H7 (cell line): ENCODE results near the gene USP54. TPM values are rescaled to one million over a fixed set of nuclear protein-coding genes. Genes with fewer than 3 reads are reported as not detected.
"Not testable (repeated sequence)": the region's sequence is repeated elsewhere in the genome, so short reads cannot be mapped to it uniquely, and the experiment has no call there.

Experiments
- DNase-seq: peaks from one replicate; pipeline ENCODE4 v3.0.0; 2012
- H3K27me3 ChIP-seq: 2 replicates; pipeline ENCODE4 v1.6.0; 2011; ENCODE audit warnings: mild to moderate bottlenecking, low read length; ENCODE audit not compliant: control insufficient read depth, insufficient read depth
- H3K36me3 ChIP-seq: replicated peaks from 2 replicates; pipeline ENCODE4 v1.5.1; 2011; ENCODE audit warnings: low read length; ENCODE audit not compliant: control insufficient read depth, insufficient read depth
- H3K4me3 ChIP-seq: 2 replicates; pipeline ENCODE4 v1.5.1; 2011; ENCODE audit warnings: low read depth, mild to moderate bottlenecking, control low read depth, low read length, moderate library complexity; ENCODE audit not compliant: insufficient read depth
- total RNA-seq: library from RNA; depleted of rRNA; stranded (reverse); fragments of >200 nt; shearing (Covaris generic); gene quantifications from 2 replicates; pipeline ENCODE4 v1.2.3, GENCODE V29; 2014

USP54 gene
- total RNA-seq, 1 experiment from 2014 or later = 28.4 TPM

DNA sequence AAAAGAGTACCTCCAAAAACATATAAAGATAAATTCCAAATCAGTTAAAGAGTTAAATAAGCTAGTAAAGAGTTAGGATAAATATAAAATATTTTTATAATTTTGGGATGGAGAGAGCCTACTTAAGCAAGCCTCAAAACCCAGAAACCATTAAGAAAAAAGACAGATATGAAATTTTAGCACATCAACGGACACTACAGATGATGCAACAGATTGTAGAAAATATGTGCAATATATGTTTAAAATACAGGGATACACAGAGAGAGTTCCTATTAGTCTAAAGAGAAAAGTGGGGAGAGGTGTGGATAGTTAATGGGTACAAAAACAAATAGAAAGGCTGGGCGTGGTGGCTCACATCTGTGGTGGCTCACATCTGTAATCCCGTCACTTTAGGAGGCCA is 23.6 kb upstream of the USP54 start:
- Histone ChIP-seq H3K4me3 (no peak overlapping the region), H3K27me3 (no peaks in the 10 kb centered on the region)
- DNase-seq = no peak

DNA sequence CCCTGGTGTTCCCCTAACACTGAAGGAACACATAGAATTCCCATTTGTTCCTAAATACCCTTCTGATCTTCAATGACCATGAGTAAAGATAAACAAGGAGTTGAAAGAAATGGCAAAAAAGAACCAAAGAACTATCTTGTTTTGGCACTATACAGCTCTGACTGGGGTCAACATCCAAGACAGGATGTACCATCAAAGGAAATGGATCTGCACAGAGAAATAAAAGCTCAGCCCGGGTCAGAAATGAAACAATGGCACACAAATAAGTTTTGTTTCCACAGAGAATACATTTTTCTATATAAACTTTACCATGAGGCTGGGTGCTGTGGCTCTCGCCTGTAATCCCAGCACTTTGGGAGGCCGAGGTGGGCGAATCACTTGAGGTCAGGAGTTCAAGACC is 18.0 kb upstream of the USP54 start:
- H3K4me3 ChIP-seq = no peak overlapping the region
- no peaks in the 10 kb centered on the region for H3K36me3 ChIP-seq
- no peaks in the 10 kb centered on the region for H3K27me3 ChIP-seq
- DNase-seq = no peak

More for the DNA sequence above, 23.6 kb upstream of the USP54 start:
- no peaks in the 10 kb centered on the region for H3K36me3 ChIP-seq

DNA sequence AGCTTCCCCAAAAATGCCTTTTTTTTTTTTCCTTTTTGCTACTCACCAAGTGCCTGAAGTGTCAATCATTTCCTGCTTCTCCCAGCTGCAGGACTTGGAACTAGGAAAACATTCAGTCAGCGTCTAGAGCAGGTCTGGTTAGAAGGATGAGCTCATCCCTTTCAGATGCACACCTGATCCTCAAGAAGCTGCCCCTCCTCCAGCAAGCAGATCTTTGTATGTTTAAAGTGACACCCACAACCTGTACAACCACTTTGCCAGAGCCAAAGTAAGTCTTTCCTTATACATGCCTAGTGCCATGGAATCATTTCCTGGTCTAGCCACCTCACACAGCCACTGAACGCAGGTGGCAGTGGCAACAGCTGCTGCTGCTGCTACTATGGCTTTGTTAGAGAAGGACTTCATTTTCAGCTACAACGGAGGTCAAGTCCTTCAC is 10.4 kb upstream of the USP54 start:
- Histone ChIP-seq H3K27me3 (no peaks in the 10 kb centered on the region), H3K4me3 (no peak overlapping the region), H3K36me3 (no peaks in the 10 kb centered on the region)
- DNase-seq = peak; percentile 61

DNA sequence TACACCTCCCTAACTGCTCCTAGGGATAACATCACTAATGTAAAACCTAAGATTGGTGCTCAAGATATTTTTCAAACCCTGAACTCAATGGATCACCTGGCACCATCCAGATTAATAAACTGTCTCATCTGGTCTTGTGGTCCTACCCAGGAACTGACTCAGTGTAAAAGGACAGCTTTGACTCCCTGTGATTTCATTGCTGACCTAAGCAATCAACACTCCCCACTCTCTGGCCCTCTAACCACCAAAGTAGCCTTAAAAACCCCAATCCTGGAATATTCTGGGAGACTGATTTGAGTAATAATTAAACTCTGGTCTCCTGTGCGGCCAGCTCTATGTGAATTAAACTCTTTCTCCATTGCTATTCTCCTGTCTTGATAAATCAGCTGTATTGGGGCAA is 6.2 kb upstream of the USP54 start:
- Histone ChIP-seq H3K27me3 (no peaks in the 10 kb centered on the region), H3K4me3 (no peak overlapping the region), H3K36me3 (no peaks in the 10 kb centered on the region)
- DNase-seq = no peak

DNA sequence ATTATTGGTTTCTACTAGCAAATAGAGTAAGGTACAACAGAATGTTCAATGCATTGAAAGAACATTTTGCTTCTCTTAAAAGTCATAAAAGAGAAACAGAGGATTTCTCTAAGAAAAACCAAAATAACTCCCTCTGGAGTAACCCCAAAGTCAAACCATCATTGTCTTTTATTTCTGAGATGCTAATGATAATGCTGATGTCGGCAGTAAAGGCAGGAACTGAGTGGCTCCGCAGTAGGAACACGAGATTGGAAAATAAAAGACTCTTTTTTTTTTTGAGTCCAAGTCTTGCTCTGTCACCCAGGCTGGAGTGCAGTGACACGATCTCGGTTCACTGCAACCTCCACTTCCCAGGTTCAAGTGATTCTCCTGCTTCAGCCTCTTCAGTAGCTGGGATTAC is 2.7 kb upstream of the USP54 start:
- DNase-seq = no peak
- H3K27me3 ChIP-seq = no peaks in the 10 kb centered on the region
- H3K4me3 ChIP-seq = no peak overlapping the region
- no peaks in the 10 kb centered on the region for H3K36me3 ChIP-seq

DNA sequence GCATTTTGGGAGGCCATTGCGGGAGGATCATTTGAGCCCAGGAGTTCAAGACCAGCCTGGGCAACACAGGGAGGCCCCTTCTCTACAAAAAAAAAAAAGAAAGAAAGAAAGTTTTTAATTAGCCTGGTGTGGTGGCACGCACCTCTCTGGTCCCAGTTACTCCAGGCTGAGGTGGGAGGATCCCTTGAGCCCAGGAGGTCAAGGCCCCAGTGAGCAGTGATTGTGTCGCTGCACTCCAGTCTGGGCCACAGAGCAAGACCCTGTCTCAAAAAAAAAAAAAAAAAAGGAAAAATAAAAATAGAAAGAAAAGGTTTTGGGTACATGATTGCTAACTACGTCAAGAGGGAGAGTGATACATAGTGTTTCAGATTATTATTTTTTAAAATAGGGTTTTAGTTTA is 2.0 kb upstream of the USP54 start:
- Histone ChIP-seq H3K27me3 (no peaks in the 10 kb centered on the region), H3K4me3 (no peak overlapping the region), H3K36me3 (no peaks in the 10 kb centered on the region)
- no peak for DNase-seq

DNA sequence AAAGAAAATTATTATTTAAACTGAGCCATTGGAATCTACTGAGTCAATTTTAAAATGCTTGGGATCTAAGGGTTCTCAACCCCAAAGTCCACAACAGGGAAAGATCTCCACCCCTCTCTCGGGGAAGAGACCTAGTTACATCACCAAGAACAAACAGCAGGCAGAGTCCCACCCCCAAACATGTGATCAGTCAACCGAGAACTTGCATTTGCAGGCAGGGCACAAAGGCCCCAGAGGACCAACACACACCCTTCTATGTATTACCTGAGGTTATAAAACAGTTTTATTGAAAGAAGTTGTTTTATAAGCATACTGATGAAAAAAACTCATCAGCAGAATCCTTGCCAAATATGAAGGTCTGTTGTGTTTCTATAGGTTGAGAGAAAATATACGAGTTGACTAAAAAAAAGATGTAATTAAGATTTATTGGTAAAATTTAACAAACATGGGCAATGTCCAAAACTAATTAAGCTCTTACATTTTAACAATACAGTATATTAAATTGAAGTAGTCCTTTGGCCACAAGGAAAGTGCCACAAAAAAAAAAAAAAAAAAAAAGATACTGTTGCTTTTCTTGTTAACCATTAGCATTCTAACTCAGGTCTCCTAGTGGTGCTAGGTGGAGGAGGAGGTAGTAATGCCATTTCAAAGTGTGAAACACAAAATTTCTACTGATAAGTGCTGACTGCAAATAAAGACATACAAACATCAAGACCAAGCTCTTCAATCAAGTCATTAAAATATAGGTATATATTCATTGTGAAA is 975 bp upstream of the USP54 start:
- H3K27me3 ChIP-seq = no peaks in the 10 kb centered on the region
- H3K4me3 ChIP-seq = no peak overlapping the region
- H3K36me3 ChIP-seq = no peaks in the 10 kb centered on the region
- DNase-seq = peak; percentile 80

DNA sequence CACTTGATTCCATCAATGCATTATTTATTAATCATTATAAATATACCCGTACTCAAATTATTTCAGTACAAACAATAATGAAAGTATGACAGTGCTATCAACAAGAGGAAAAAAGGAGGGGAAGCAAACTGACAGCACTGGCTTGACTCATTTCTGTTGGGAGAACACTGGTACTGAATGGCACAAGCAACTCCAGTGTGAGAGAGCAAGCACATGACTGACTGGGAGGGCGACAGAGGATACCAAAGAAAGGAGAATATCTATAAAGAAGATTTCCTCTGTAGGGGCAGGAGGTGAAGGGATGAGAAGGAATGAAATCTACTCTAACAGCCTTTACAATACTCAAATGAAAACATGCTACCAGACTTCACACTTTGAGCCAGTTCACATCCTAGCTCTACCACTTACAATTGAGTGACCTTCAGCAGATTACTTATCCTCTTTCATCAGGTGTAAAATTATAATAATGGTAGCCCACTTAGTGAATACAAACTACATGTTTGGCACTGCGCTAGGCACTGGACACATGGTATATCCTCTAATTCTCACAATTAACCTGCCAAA is 1.5 kb downstream of the USP54 start:
- no peaks in the 10 kb centered on the region for H3K27me3 ChIP-seq
- DNase-seq = peak; percentile 27
- H3K36me3 ChIP-seq = no peaks in the 10 kb centered on the region
- H3K4me3 ChIP-seq = no peak overlapping the region

DNA sequence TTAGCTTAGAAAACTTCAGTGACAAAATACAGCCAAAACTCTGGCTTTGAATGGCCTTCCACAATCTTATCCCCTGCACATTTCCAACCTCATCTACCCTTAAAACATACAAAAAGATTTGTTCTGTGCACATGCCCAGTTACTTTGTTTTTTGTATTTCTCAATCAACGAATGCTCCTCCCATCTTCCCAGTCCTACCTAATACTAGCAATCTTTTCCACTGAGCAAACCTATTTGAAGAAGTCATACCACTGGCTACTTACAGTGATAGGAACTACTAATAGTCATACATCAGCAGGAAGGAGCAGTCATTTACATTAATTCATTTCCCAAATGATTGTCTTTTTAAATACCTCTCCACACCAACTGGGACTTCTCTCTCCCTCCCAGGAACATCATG is 2.5 kb downstream of the USP54 start:
- Histone ChIP-seq H3K27me3 (no peaks in the 10 kb centered on the region), H3K4me3 (no peak overlapping the region)

DNA sequence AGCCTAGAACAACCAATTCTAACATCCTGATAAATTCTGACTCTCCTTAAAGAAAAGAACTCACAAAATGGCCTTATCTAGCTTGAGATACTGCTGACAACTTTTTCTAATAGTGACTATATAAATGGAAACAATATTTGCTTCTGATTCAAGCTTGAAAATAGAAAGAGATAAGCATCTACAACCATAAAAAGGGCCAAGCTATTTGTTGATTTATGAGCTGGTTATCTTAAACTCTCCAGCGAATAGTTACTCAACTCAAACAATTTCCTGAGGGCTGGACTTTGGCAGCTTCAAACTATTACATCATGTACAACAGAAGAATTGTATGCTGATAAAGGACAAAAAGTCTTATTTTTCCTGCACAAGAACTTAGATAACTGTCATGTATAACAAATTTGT is 4.6 kb downstream of the USP54 start:
- Histone ChIP-seq H3K4me3 (no peak overlapping the region), H3K36me3 (no peaks in the 10 kb centered on the region), H3K27me3 (no peaks in the 10 kb centered on the region)
- DNase-seq = no peak

More for the DNA sequence above, 2.5 kb downstream of the USP54 start:
- DNase-seq = no peak
- H3K36me3 ChIP-seq = no peaks in the 10 kb centered on the region

DNA sequence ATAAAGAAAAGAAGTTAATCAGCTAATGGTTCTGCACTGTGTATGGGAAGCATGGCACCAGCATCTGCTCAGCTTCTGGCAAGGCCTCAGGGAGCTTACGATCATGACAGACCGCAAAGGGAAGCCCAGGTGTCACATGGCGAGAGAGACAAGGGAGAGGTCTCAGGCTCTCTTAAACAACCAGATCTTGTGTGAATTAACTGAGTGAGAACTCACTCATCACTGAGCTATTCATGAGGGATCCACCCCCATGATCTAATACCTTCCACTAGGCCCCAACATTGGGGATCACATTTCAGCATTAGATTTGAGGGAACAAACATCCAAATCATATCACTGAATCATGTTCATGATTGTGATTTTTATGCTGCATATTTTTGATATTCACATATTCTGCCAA is 5.8 kb downstream of the USP54 start:
- DNase-seq = no peak
- no peaks in the 10 kb centered on the region for H3K36me3 ChIP-seq
- no peaks in the 10 kb centered on the region for H3K27me3 ChIP-seq
- H3K4me3 ChIP-seq = no peak overlapping the region

DNA sequence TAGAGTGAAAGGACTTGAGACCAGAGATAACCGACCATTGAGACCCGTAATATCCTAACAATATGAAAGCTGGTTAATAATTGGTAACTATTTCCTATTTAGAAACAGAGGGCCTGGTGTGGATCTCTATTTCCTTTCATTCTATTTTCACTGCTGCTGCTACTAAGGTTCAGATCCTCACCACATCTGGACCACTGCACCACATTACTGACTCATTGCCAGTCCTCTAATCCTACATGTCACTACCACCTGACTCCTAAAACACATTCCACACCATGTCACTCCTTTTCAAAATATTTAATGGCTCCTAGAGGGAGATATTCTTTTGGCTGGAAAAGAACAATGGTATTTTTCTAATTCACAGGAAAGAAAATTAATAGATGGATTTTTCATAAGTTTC is 6.4 kb downstream of the USP54 start:
- no peak overlapping the region for H3K4me3 ChIP-seq
- no peak for DNase-seq
- H3K36me3 ChIP-seq = no peaks in the 10 kb centered on the region
- no peaks in the 10 kb centered on the region for H3K27me3 ChIP-seq

DNA sequence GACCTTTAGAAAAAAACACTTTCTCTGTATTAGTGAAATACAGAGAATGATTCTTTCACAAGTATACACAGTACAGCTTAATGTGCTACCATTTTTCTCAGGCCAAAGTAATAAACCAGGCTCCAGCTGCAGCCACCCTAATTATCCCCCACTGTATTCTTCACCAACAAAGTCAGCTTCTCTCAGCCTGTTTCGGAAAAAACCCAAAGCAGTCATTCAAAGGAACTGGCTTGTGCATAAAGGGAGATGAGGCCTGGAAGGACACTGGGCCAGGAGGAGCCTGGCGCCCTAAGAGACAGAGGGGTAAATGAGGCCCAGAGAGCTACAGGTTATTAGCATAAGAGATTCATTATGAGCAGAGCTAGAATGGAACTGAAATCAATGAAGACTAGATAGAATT is 9.2 kb downstream of the USP54 start:
- Histone ChIP-seq H3K27me3 (no peaks in the 10 kb centered on the region), H3K4me3 (no peak overlapping the region), H3K36me3 (no peaks in the 10 kb centered on the region)
- DNase-seq = no peak

DNA sequence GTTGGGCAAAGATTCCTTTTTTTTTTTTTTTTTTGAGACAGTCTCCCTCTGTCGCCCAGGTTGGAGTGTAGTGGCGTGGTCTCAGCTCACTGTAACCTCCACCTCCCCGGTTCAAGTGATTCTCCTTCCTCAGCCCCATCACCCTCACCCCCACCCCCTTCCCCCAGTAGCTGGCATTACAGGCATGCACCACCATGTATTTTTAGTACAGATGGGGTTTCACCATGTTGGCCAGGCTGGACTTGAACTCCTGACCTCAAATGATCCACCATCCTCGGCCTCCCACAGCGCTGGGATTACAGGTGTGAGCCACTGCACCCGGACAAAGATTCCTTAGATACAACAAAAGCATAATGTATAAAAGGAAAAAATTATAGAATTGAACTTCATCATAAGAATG is 12.2 kb downstream of the USP54 start:
- not testable (repeated sequence) for H3K36me3 ChIP-seq, DNase-seq, H3K27me3 ChIP-seq, H3K4me3 ChIP-seq

DNA sequence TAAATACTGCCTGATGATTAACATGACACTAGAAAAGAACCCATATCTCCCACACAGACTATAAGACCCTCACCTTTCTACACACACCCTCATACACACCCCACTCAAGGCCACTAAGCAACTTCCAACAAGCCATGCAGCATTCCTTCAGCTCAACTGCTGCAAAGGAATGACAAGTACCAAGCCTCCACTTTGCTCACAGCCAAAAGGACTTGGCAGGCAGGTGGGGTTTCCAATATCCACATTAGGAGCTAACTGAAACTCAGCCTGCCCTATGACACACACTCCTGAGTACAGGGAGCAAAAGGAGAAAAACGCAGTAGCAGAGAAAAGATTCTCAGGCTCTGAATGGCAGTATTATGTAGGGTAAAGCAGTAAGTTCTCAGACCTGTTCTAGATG is 13.4 kb downstream of the USP54 start:
- DNase-seq = no peak
- Histone ChIP-seq H3K4me3 (no peak overlapping the region), H3K27me3 (no peaks in the 10 kb centered on the region), H3K36me3 (no peaks in the 10 kb centered on the region; the same call in 1 of the 2 replicates)
